Measurements from ENCODE around the gene XYLB. TPM values are rescaled to one million over a fixed set of nuclear protein-coding genes. Genes with fewer than 3 reads are reported as not detected.

XYLB gene
- total RNA-seq, 1 donor from 2014 or later, result 6.9 TPM

DNA sequence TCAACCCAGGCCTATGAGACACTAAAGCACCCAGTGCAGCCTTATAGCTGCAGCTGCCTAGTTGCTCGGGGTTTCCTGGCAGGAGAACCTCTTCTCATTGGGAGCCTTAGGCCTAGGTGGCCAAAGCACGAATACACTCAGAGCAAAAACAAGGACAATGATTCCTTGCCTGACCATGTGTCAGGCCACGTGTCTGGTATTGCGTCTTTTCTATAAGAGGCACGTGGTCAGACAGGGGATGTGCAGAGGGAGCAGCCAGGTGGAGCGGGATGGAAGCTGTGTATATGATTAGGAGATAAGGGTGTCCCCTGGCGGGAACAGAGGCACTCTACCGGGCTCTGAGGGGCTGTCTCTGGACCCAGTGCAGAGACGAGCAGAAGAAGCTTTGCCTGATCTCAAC, 38.1 kb upstream of the XYLB start:
- Mint-ChIP-seq H3K27me3 (ENCODE audit: insufficient read depth, low read depth) (peaks cover 22% of the 10 kb centered on the region), H3K4me3 (no peak overlapping the region), H3K36me3 (no peaks in the 10 kb centered on the region), H3K9me3 (peaks cover 3% of the 10 kb centered on the region), H3K4me1 (peaks cover 9% of the 10 kb centered on the region), H3K27ac (no peak overlapping the region)
- no peaks in the 10 kb centered on the region for H4K20me1 ChIP-seq (ENCODE audit: low read depth)
- H3K27me3 ChIP-seq, result no peaks in the 10 kb centered on the region
- no peak overlapping the region for H2AFZ ChIP-seq (replicated peaks)
- H3K27ac ChIP-seq, result no peak overlapping the region
- no peaks in the 10 kb centered on the region for H3K79me2 ChIP-seq (ENCODE audit: low read depth)
- H3F3A ChIP-seq (ENCODE audit: low read depth), result no peaks in the 10 kb centered on the region
- H3K9ac ChIP-seq, result no peak overlapping the region
- no peak overlapping the region for H3K4me2 ChIP-seq
- H3K4me3 ChIP-seq, result no peak overlapping the region
- H3K9me3 ChIP-seq (ENCODE audit: low read depth), result no peaks in the 10 kb centered on the region
- TF ChIP-seq, protein P1, sequence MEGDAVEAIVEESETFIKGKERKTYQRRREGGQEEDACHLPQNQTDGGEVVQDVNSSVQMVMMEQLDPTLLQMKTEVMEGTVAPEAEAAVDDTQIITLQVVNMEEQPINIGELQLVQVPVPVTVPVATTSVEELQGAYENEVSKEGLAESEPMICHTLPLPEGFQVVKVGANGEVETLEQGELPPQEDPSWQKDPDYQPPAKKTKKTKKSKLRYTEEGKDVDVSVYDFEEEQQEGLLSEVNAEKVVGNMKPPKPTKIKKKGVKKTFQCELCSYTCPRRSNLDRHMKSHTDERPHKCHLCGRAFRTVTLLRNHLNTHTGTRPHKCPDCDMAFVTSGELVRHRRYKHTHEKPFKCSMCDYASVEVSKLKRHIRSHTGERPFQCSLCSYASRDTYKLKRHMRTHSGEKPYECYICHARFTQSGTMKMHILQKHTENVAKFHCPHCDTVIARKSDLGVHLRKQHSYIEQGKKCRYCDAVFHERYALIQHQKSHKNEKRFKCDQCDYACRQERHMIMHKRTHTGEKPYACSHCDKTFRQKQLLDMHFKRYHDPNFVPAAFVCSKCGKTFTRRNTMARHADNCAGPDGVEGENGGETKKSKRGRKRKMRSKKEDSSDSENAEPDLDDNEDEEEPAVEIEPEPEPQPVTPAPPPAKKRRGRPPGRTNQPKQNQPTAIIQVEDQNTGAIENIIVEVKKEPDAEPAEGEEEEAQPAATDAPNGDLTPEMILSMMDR (IDR thresholded peaks at IDR 0.05), result no peak
- TF ChIP-seq EZH2phosphoT487 (IDR thresholded peaks at IDR 0.05) (no peak), EZH2 (IDR thresholded peaks at IDR 0.05) (no peak)
- H3K4me1 ChIP-seq, result no peaks in the 10 kb centered on the region
- no peak for DNase-seq (ENCODE audit: low spot score)
- H3K36me3 ChIP-seq, result no peaks in the 10 kb centered on the region

DNA sequence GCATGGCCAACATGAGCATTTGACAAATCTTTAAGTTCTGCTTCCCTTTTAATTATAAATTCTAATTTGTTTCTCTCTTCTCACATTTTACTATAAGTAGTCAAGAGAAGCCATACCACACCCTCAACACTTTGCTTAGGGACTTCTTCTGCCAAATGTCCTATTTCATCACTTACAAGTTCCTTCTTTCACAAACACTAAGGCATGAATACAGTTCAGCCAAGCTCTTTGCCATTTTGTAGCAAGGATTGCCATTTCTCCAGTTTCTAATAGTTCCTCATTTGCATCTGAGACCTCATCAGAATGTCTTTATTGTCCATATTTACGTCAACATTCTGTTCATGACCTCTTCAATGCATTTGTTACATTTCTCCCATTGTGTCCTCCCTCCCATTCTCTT, 35.1 kb upstream of the XYLB start:
- Histone ChIP-seq H3F3A (ENCODE audit: low read depth) (peaks cover 9% of the 10 kb centered on the region), H3K4me2 (no peak overlapping the region), H3K27me3 (no peaks in the 10 kb centered on the region), H3K79me2 (ENCODE audit: low read depth) (no peaks in the 10 kb centered on the region), H2AFZ (replicated peaks) (no peak overlapping the region), H3K9me3 (ENCODE audit: low read depth) (no peaks in the 10 kb centered on the region), H3K27ac (no peak overlapping the region), H3K9ac (no peak overlapping the region), H3K4me3 (no peak overlapping the region), H4K20me1 (ENCODE audit: low read depth) (no peaks in the 10 kb centered on the region), H3K4me1 (peaks cover 17% of the 10 kb centered on the region), H3K36me3 (no peaks in the 10 kb centered on the region)
- peaks cover 25% of the 10 kb centered on the region for H3K4me1 Mint-ChIP-seq
- TF ChIP-seq EZH2 (IDR thresholded peaks at IDR 0.05) (no peak), EZH2phosphoT487 (IDR thresholded peaks at IDR 0.05) (no peak)
- TF ChIP-seq, protein P1 (IDR thresholded peaks at IDR 0.05), result no peak
- no peaks in the 10 kb centered on the region for H3K9me3 Mint-ChIP-seq
- DNase-seq (ENCODE audit: low spot score), result no peak
- H3K36me3 Mint-ChIP-seq, result no peaks in the 10 kb centered on the region
- no peak overlapping the region for H3K4me3 Mint-ChIP-seq
- H3K27me3 Mint-ChIP-seq (ENCODE audit: insufficient read depth, low read depth), result peaks cover 17% of the 10 kb centered on the region
- H3K27ac Mint-ChIP-seq, result no peak overlapping the region

GRCh38 chr3:38311941-38312340, 34.6 kb upstream of the XYLB start:
- peaks cover 9% of the 10 kb centered on the region for H3F3A ChIP-seq (ENCODE audit: low read depth)
- H3K27me3 ChIP-seq, result no peaks in the 10 kb centered on the region
- no peak overlapping the region for H2AFZ ChIP-seq (replicated peaks)
- no peaks in the 10 kb centered on the region for H3K36me3 ChIP-seq
- Mint-ChIP-seq H3K9me3 (no peaks in the 10 kb centered on the region), H3K36me3 (no peaks in the 10 kb centered on the region), H3K4me1 (peaks cover 25% of the 10 kb centered on the region), H3K27me3 (ENCODE audit: insufficient read depth, low read depth) (peaks cover 15% of the 10 kb centered on the region), H3K27ac (no peak overlapping the region), H3K4me3 (no peak overlapping the region)
- H3K9me3 ChIP-seq (ENCODE audit: low read depth), result no peaks in the 10 kb centered on the region
- no peak overlapping the region for H3K4me2 ChIP-seq
- H3K9ac ChIP-seq, result no peak overlapping the region
- no peaks in the 10 kb centered on the region for H3K79me2 ChIP-seq (ENCODE audit: low read depth)
- no peaks in the 10 kb centered on the region for H4K20me1 ChIP-seq (ENCODE audit: low read depth)
- H3K27ac ChIP-seq, result no peak overlapping the region
- DNase-seq (ENCODE audit: low spot score), result no peak
- peaks cover 17% of the 10 kb centered on the region for H3K4me1 ChIP-seq
- H3K4me3 ChIP-seq, result no peak overlapping the region
- TF ChIP-seq EZH2phosphoT487 (IDR thresholded peaks at IDR 0.05) (no peak), EZH2 (IDR thresholded peaks at IDR 0.05) (no peak)
- TF ChIP-seq, protein P1 (IDR thresholded peaks at IDR 0.05), result no peak

Measured in neural progenitor cell (in vitro differentiated cells).